GM19438 (cell line): ENCODE measurements around the gene AARSD1.
"Not testable (repeated sequence)": the region's sequence is repeated elsewhere in the genome, so short reads cannot be mapped to it uniquely, and the experiment has no call there.

Experiments
- ATAC-seq: cut with Tn5 transposase; IDR thresholded peaks from one replicate; pipeline ENCODE4 v1.9.1; 2021; ENCODE audit warnings: low read depth; ENCODE audit not compliant: unreplicated experiment

The AARSD1 gene

GRCh38 chr17:42964161-42964932, at the start of gene AARSD1:
Gene AARSD1 (minus strand): TSS chr17:42964454. CDS start chr17:42964440, 14 bp downstream.
- peak; percentile 64 for ATAC-seq

GRCh38 chr17:43013296-43013695, 49.0 kb upstream of the AARSD1 start:
- no peak for ATAC-seq

DNA sequence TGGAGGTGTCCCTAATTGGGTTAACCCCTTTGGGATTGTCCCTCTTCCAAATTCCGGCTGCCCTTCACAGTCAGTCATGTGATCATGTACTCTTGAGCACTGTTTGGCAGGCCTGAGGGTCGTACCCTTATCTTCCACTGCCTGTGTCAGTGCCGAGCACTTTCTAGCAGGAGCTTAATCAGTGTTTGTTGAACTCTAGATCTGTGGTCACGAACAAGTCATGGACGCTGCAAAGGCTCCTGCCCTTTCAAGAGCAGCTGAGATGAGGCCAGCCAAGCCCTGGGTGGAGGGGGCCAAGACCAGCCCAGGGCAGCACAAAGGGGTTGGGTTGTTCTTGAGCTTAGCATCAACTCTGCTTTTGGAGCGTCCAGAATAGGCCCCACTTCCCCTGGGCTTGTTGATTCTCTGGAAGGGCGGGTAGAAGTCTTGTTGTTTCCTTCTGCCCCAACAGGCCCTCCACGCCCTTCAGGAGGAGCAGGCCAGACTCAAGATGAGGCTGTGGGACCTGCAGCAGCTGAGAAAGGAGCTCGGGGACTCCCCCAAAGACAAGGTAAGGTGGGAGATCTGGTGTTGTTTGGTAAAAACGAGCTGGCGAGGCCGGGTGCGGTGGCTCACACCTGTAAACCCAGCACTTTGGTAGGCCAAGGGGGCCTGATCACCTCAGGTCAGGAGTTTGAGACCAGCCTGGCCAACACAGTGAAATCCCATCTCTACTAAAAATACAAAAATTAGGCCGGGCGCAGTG, 47.6 kb upstream of the AARSD1 start:
- ATAC-seq: no peak

DNA sequence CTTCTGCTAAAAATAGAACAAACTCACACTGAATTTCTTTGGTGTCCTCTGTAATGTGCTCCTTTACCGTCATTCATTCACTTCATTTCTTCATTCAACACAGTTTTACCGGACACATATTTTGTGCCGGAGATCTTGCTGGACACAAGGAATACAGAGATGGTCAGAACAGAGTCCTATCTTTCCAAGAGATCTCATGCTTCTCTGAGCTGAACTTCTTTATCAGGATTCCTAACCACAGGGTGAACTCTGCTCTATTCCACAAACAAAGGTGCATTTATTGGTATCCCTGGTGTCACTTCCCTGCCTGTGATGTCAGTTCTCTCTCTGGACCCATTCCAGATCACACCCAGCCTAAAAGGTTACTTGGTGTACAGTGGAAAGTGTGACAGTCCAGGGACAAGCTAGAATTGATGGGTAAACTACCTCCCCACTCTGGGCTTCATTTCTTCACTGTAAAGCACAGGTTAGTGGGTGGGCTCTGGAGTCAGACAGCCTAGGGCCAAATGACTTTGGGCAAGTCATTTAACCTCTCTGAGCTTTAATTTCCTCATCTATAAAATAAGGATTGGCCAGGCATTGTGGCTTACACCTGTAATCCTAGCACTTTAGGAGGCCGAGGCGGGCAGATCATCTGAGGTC, 46.5 kb upstream of the AARSD1 start:
- no peak for ATAC-seq

- ATAC-seq: peak; percentile 65
Observed at GRCh38 chr17:43006639-43007551, 42.6 kb upstream of the AARSD1 start, which contains the start of gene IFI35. Gene IFI35 (plus strand): TSS chr17:43006784. CDS start chr17:43006948, 164 bp downstream.

GRCh38 chr17:43003542-43004172, 39.4 kb upstream of the AARSD1 start:
- ATAC-seq: no peak

DNA sequence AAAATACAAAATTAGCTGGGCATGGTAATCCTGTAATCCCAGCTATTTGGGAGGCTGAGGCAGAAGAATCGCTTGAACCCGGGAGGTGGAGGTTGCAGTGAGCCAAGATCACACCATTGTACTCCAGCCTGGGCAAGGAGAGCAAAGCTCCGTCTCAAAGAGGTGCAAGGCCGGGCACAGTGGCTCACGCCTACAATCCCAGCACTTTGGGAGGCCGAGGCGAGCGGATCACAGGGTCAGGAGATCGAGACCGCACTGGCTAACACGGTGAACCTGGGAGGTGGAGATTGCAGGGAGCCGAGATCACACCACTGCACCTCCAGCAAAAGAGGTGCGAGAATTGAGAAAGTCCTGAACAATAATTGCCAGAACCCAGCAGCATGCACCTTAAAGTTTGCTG, 36.6 kb upstream of the AARSD1 start:
- not testable (repeated sequence) for ATAC-seq

GRCh38 chr17:42999003-42999525, 34.8 kb upstream of the AARSD1 start:
- ATAC-seq: no peak

DNA sequence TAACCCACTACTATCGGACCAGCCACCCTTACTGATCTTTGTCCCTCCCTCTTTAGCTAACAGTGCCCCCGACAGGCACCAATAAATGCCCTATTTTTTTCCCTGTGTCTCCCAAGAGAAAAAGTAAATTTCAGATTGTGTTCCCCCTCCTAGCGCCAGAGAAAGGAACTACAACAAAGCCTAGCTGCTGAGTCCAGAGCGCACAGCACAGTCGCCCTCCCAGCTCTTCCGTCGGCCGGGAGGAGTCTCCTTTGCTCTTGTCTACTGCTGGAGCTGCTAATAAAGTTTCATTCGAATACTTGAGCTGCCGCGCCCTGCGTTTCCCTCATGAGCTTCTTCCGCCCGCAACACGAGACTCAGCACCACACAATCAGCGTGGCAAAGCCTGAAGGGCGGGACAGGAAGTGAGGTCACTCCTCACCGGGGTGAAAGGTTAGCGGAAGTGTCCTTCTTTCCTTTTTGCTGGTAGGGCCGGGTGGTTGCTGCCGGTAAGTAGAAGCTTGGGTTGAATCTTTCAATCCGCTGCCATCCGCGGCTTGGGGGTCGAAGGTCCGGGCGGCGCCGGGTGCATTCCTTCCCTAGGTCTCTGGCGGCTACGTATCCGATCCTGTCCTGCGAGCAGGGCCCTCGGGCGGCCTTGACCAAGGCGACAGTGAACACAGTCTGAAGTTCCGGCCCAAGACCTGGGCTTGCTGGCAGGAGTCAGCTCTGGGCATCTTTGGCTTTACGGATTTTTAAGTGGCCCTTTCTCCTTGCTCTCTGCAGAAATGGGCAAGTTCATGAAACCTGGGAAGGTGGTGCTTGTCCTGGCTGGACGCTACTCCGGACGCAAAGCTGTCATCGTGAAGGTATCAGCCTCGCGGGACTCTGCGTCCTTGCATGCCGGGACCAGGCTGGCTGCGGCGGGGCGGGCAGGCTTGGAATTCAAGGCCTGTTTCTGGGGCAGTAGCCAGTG, 34.0 kb upstream of the AARSD1 start, which contains the start of gene RPL27:
Gene RPL27, plus strand, starts transcription at position 436 of the 955 bp plus-strand sequence. Its CDS starts 332 bp downstream, at position 768.
- peak; percentile 89 for ATAC-seq

DNA sequence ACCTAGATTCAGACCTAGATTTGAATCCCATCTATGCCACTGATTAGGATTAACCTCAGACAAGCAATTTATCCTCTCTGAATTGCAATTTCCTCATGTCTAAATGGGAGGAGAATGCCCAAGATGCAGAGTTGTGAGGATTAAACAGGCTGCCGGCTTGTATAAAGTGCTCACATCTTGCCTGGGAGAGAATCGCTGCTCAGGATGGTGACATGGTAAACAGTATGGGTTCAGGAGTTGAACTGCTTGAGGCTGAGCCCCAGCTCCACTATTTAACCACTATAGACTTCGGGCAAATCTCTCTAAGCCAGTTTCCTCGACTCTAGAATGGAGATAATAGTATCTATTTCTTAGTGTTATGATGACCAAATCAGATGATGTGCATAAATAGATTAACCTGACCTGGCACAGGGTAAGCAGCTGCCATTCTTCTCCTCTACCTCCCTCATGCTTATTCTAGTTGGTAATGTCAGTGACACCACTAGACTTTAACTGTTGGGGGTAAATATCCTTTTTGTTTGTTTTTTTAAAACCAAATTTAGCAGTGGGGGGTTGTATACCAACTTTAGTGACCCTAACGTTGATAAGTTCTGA, 33.2 kb upstream of the AARSD1 start:
- ATAC-seq: no peak

GRCh38 chr17:42993913-42994312, 29.7 kb upstream of the AARSD1 start:
- ATAC-seq: not testable (repeated sequence)

- no peak for ATAC-seq
Observed at GRCh38 chr17:42992872-42993271, 28.6 kb upstream of the AARSD1 start.

- no peak for ATAC-seq
Observed at GRCh38 chr17:42991471-42991870, 27.2 kb upstream of the AARSD1 start.

GRCh38 chr17:42989726-42990652, 25.7 kb upstream of the AARSD1 start:
- no peak for ATAC-seq

GRCh38 chr17:42989141-42989540, 24.9 kb upstream of the AARSD1 start:
- ATAC-seq: no peak

DNA sequence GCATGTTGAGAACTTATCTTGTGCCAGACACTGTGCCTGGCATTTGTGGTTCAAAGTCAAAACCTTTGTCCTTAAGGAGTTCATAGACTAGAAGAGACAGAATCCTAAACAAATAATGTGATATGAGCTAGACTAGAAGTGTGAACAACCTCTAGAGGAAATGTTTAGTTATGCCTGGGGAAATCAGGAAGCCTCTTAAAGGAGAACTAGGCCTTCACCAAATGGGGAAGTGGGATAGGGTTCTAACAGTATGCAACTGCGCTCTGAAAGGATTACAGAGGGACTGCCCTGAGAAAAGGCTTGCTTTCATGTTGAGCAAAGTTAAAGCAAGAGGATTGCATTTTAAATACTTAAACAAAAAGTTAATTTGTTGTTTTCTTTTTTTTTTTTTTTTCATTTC, 21.0 kb upstream of the AARSD1 start:
- no peak for ATAC-seq

- ATAC-seq: no peak
Observed at GRCh38 chr17:42982266-42982665, 18.0 kb upstream of the AARSD1 start.
